T-cell (primary cell): ENCODE data around the gene PLSCR5. TPM values are rescaled to one million over a fixed set of nuclear protein-coding genes. Genes with fewer than 3 reads are reported as not detected.
A peak's percentile ranks its signal among the peaks of the same experiment; 100 is the strongest.

Experiments used
- ATAC-seq, 4 experiments: fragments of 200-7000 bp in 3 of 4; fragments of 150-1000 bp in 1 of 4; cut with Tn5 transposase; replicated peaks in 1 of 4; 1 replicate in 3 of 4; 2 replicates in 1 of 4; pipeline ENCODE4 v1.10.0; 2021; ENCODE audit warnings: moderate library complexity in 3 of 4, mild to moderate bottlenecking in 2 of 4, moderate number of reproducible peaks in 1 of 4
- CTCF ChIA-PET, 2 donors: fragments of 300-600 bp; sonication (Branson Sonifier 250); formaldehyde crosslinking; loops; one replicate each; lab custom pipeline; 2022; ENCODE audit warnings: antibody characterized with exemption in 2 of 2; lab: Charles Lee
- POLR2A ChIA-PET, 2 donors: fragments of 300-600 bp; sonication (Branson Sonifier 250); formaldehyde crosslinking; loops; one replicate each; lab custom pipeline; 2022; ENCODE audit warnings: antibody characterized with exemption in 2 of 2; lab: Charles Lee
- DNase-seq, 35 experiments: peaks; one replicate each; pipeline versions ENCODE4 v3.0.0 to v3.0.0-alpha.2; 2013 to 2023
- H3K27ac ChIP-seq: one replicate; pipeline ENCODE4 v1.5.1; 2013; ENCODE audit warnings: low read length
- H3K27me3 ChIP-seq, 2 experiments: replicated peaks in 1 of 2; 1 replicate in 1 of 2; 2 replicates in 1 of 2; pipeline versions ENCODE4 v1.6.1 to v1.7.0; 2013; ENCODE audit warnings: low read length in 1 of 2, mixed read lengths in 1 of 2; ENCODE audit not compliant: control insufficient read depth in 2 of 2, insufficient read depth in 2 of 2; ENCODE audit errors: extremely low read depth in 1 of 2
- H3K36me3 ChIP-seq, 2 donors: 1 replicate in 1 of 2; 2 replicates in 1 of 2; pipeline versions ENCODE4 v1.6.1 to v1.7.0; 2013; ENCODE audit warnings: low read length in 1 of 2; ENCODE audit not compliant: control insufficient read depth in 2 of 2, insufficient read depth in 1 of 2; ENCODE audit errors: extremely low read depth in 1 of 2
- H3K4me1 ChIP-seq, 2 experiments: 1 replicate in 1 of 2; 2 replicates in 1 of 2; pipeline versions ENCODE4 v1.6.1 to v1.7.0; 2013; ENCODE audit warnings: low read length in 2 of 2, mixed read lengths in 1 of 2; ENCODE audit not compliant: insufficient read depth in 2 of 2, control insufficient read depth in 1 of 2; ENCODE audit errors: extremely low read depth in 1 of 2
- H3K4me3 ChIP-seq, 2 donors: 1 replicate in 1 of 2; 2 replicates in 1 of 2; pipeline versions ENCODE4 v1.5.1 to v1.7.0; 2013; ENCODE audit warnings: mild to moderate bottlenecking in 2 of 2, low read length in 1 of 2, moderate library complexity in 1 of 2; ENCODE audit not compliant: control insufficient read depth in 1 of 2; ENCODE audit errors: extremely low read depth in 1 of 2
- H3K9me3 ChIP-seq: 2 replicates; pipeline ENCODE4 v1.7.0; 2013
- H3K27ac Mint-ChIP-seq, 2 donors: one replicate each; pipeline ENCODE4 v1.8.0; 2020 to 2021; ENCODE audit warnings: mild to moderate bottlenecking in 2 of 2, mixed read lengths in 2 of 2
- H3K27me3 Mint-ChIP-seq, 2 donors: one replicate each; pipeline ENCODE4 v1.8.0; 2021 to 2022; ENCODE audit warnings: mixed read lengths in 2 of 2
- H3K36me3 Mint-ChIP-seq: one replicate; pipeline ENCODE4 v1.8.0; 2021; ENCODE audit warnings: mixed read lengths
- H3K4me1 Mint-ChIP-seq, 3 donors: one replicate each; pipeline ENCODE4 v1.8.0; 2020 to 2022; ENCODE audit warnings: mixed read lengths in 3 of 3, mild to moderate bottlenecking in 1 of 3
- H3K4me3 Mint-ChIP-seq, 3 donors: one replicate each; pipeline ENCODE4 v1.8.0; 2020 to 2022; ENCODE audit warnings: mild to moderate bottlenecking in 3 of 3, mixed read lengths in 3 of 3, moderate library complexity in 3 of 3
- H3K9me3 Mint-ChIP-seq, 3 donors: one replicate each; pipeline ENCODE4 v1.8.0; 2020 to 2022; ENCODE audit warnings: mixed read lengths in 3 of 3
- WGBS: methylation state at CpG from one replicate; pipeline ENCODE4 v1.1.5; 2013; ENCODE audit warnings: missing lambda C conversion rate; ENCODE audit not compliant: insufficient coverage; 5-methylcytosine and 5-hydroxymethylcytosine counted together
- total RNA-seq, 35 experiments: library from RNA in 6 of 35; stranded (reverse) in 6 of 35; fragments of 120-200 nt in 1 of 35; gene quantifications; one replicate each; pipeline versions ENCODE4 v1.2.1 to v1.2.4 and lab custom pipeline; 2013 to 2026

The PLSCR5 gene
- not detected for total RNA-seq
- not detected for total RNA-seq (2013)
- total RNA-seq (lab: John Stamatoyannopoulos, UW), result 0 reads per million in 29 experiments

- no peaks in the 10 kb centered on the region for H3K36me3 ChIP-seq
- no peaks in the 10 kb centered on the region for H3K27me3 ChIP-seq
- H3K4me3 Mint-ChIP-seq, result no peak within 1 kb of the TSS
- no peak for DNase-seq
- 83% methylated on average over 1 of the region's 3 CpGs for WGBS
- no peak for ATAC-seq
- no peaks in the 10 kb centered on the region for H3K4me1 ChIP-seq
- ChIA-PET CTCF (interaction anchor here in 1 of 2 donors (0.6 kb wide), 1 partner anchor 11 kb away, joined by 3 read pairs; no protein-coding TSS in a partner anchor), POLR2A (no interaction called here)
- H3K9me3 Mint-ChIP-seq, result no peaks in the 10 kb centered on the region
- H3K9me3 ChIP-seq, result no peaks in the 10 kb centered on the region
- no peaks in the 10 kb centered on the region for H3K36me3 Mint-ChIP-seq
- H3K4me3 ChIP-seq, result no peak within 1 kb of the TSS
- H3K27ac Mint-ChIP-seq, result no peak within 1 kb of the TSS
- no peak within 1 kb of the TSS for H3K27ac ChIP-seq
- H3K27me3 Mint-ChIP-seq, result peaks cover 10 to 23% of the 10 kb centered on the region in 2 donors
- H3K4me1 Mint-ChIP-seq, result no peaks in the 10 kb centered on the region
Measured at GRCh38 chr3:146605106-146605505, at the start of gene PLSCR5. Gene PLSCR5, minus strand, starts transcription at chr3:146605346. Its CDS starts 134 bp downstream, at chr3:146605212.

- Mint-ChIP-seq H3K9me3 (peaks cover 0 to 3% (median 3%) of the 10 kb centered on the region in 3 donors), H3K27me3 (peaks cover 5% of the 10 kb centered on the region in 2 donors), H3K27ac (no peak overlapping the region), H3K36me3 (no peaks in the 10 kb centered on the region), H3K4me1 (no peaks in the 10 kb centered on the region), H3K4me3 (no peak overlapping the region)
- Histone ChIP-seq H3K36me3 (no peaks in the 10 kb centered on the region), H3K9me3 (no peaks in the 10 kb centered on the region), H3K27ac (no peak overlapping the region), H3K27me3 (no peaks in the 10 kb centered on the region), H3K4me3 (no peak overlapping the region), H3K4me1 (no peaks in the 10 kb centered on the region)
- DNase-seq, result no peak
- ChIA-PET CTCF (no interaction called here), POLR2A (no interaction called here)
- ATAC-seq, result no peak
- WGBS, result 20% methylated on average over 1 of the region's 3 CpGs
Measured at GRCh38 chr3:146653978-146654377, 48.8 kb upstream of the PLSCR5 start.

GRCh38 chr3:146650691-146651442 is 45.7 kb upstream of the PLSCR5 start:
- CTCF ChIA-PET, result no interaction called here

GRCh38 chr3:146646261-146646660 is 41.1 kb upstream of the PLSCR5 start:
- Histone ChIP-seq H3K27ac (no peak overlapping the region), H3K4me1 (no peaks in the 10 kb centered on the region), H3K36me3 (no peaks in the 10 kb centered on the region), H3K4me3 (no peak overlapping the region), H3K9me3 (no peaks in the 10 kb centered on the region), H3K27me3 (no peaks in the 10 kb centered on the region)
- Mint-ChIP-seq H3K27me3 (peaks cover 5% of the 10 kb centered on the region in 2 donors), H3K27ac (no peak overlapping the region), H3K9me3 (no peaks in the 10 kb centered on the region), H3K36me3 (no peaks in the 10 kb centered on the region), H3K4me3 (no peak overlapping the region), H3K4me1 (no peaks in the 10 kb centered on the region)
- WGBS, result no CpG with 5 or more reads among the region's 4 CpGs
- ATAC-seq (no peak), DNase-seq (no peak)
- ChIA-PET CTCF (no interaction called here), POLR2A (no interaction called here)

More at GRCh38 chr3:146650691-146651442, 45.7 kb upstream of the PLSCR5 start:
- Mint-ChIP-seq H3K27ac (no peak overlapping the region), H3K4me1 (no peaks in the 10 kb centered on the region), H3K27me3 (peaks cover 5% of the 10 kb centered on the region in 2 donors), H3K36me3 (no peaks in the 10 kb centered on the region), H3K4me3 (no peak overlapping the region), H3K9me3 (no peaks in the 10 kb centered on the region)
- no peaks in the 10 kb centered on the region for H3K4me1 ChIP-seq
- H3K27ac ChIP-seq, result no peak overlapping the region
- POLR2A ChIA-PET, result no interaction called here
- H3K9me3 ChIP-seq, result no peaks in the 10 kb centered on the region
- no peaks in the 10 kb centered on the region for H3K36me3 ChIP-seq
- no peak overlapping the region for H3K4me3 ChIP-seq
- H3K27me3 ChIP-seq, result no peaks in the 10 kb centered on the region
- no peak for ATAC-seq
- 100% methylated on average over 1 of the region's 2 CpGs for WGBS
- no peak for DNase-seq

- Mint-ChIP-seq H3K27me3 (no peaks in the 10 kb centered on the region), H3K4me3 (no peak overlapping the region), H3K27ac (no peak overlapping the region), H3K9me3 (no peaks in the 10 kb centered on the region), H3K4me1 (no peaks in the 10 kb centered on the region), H3K36me3 (no peaks in the 10 kb centered on the region)
- ChIA-PET POLR2A (interaction anchor here in 1 of 2 donors (0.6 kb wide), 1 partner anchor 388 kb away, joined by 3 read pairs; no protein-coding TSS in a partner anchor), CTCF (no interaction called here)
- H3K27ac ChIP-seq, result no peak overlapping the region
- no peaks in the 10 kb centered on the region for H3K4me1 ChIP-seq
- H3K36me3 ChIP-seq, result no peaks in the 10 kb centered on the region
- H3K27me3 ChIP-seq, result no peaks in the 10 kb centered on the region
- DNase-seq (peak in 1 of 35 experiments; percentile 36), ATAC-seq (peak in 1 of 4 experiments; percentile 42)
- WGBS, result no CpG with 5 or more reads among the region's 3 CpGs
- H3K9me3 ChIP-seq, result no peaks in the 10 kb centered on the region
- H3K4me3 ChIP-seq, result no peak overlapping the region
Measured at GRCh38 chr3:146640955-146641867, 36.1 kb upstream of the PLSCR5 start.

GRCh38 chr3:146640361-146640760 is 35.2 kb upstream of the PLSCR5 start:
- H3K36me3 ChIP-seq, result no peaks in the 10 kb centered on the region
- no peak for DNase-seq
- no peaks in the 10 kb centered on the region for H3K4me1 ChIP-seq
- ChIA-PET POLR2A (no interaction called here), CTCF (no interaction called here)
- Mint-ChIP-seq H3K9me3 (no peaks in the 10 kb centered on the region), H3K4me3 (no peak overlapping the region), H3K4me1 (no peaks in the 10 kb centered on the region), H3K27ac (no peak overlapping the region), H3K36me3 (no peaks in the 10 kb centered on the region), H3K27me3 (no peaks in the 10 kb centered on the region)
- H3K27me3 ChIP-seq, result no peaks in the 10 kb centered on the region
- no peak overlapping the region for H3K27ac ChIP-seq
- H3K9me3 ChIP-seq, result no peaks in the 10 kb centered on the region
- no CpG with 5 or more reads among the region's 1 CpG for WGBS
- ATAC-seq, result no peak
- H3K4me3 ChIP-seq, result no peak overlapping the region
